HCT116 (cell line): Measurements from ENCODE around the gene MIR17HG. TPM values are rescaled to one million over a fixed set of nuclear protein-coding genes. Genes with fewer than 3 reads are reported as not detected.
A peak's percentile ranks its signal among the peaks of the same experiment; 100 is the strongest.

Source experiments
- ATAC-seq: fragments of 200-7000 bp; cut with Tn5 transposase; 2 replicates; pipeline ENCODE4 v1.9.1; 2020; ENCODE audit warnings: mild to moderate bottlenecking, moderate library complexity
- BruUV-seq: library from RNA; stranded (reverse); fragments of 400-500 nt; replicated peaks from 2 replicates; lab custom pipeline; 2021; lab: Mats Ljungman, UMichigan
- CTCF ChIA-PET: fragments of 300-600 bp; sonication (Branson Sonifier 250); formaldehyde crosslinking; loops from one replicate; lab custom pipeline; 2021; ENCODE audit warnings: antibody characterized with exemption; lab: Charles Lee
- POLR2A ChIA-PET: fragments of 300-600, 350-600 bp; sonication (Branson Sonifier 250); formaldehyde crosslinking; loops from one replicate; lab custom pipeline; 2021; ENCODE audit warnings: antibody characterized with exemption; lab: Charles Lee
- RAD21 ChIA-PET, 2 experiments: fragments of 300-600 bp; sonication (Branson Sonifier 250); formaldehyde crosslinking; loops; one replicate each; lab custom pipeline; 2023; ENCODE audit warnings: low total read pairs in 2 of 2; ENCODE audit not compliant: uncharacterized antibody in 2 of 2, unreplicated experiment in 2 of 2, low non-redundant PET in 1 of 2; lab: Charles Lee
- DNase-seq: peaks from one replicate; pipeline ENCODE4 v3.0.0-alpha.2; 2010; ENCODE audit warnings: low read depth, low spot score
- H2AFZ ChIP-seq: fragments of 200-600 bp; shearing (Covaris generic), sonication (generic); 2 replicates; pipeline ENCODE4 v1.6.1; 2017; ENCODE audit warnings: low read depth, mixed run types, mixed read lengths, antibody characterized with exemption, low read length; ENCODE audit not compliant: poor library complexity, severe bottlenecking
- H3K27ac ChIP-seq: 2 replicates; pipeline ENCODE4 v1.5.1; 2012; ENCODE audit warnings: low read depth, low read length
- H3K27me3 ChIP-seq: fragments of 200-600 bp; sonication (generic); 2 replicates; pipeline ENCODE4 v1.6.1; 2016; ENCODE audit warnings: mixed run types, low read length, mixed read lengths; ENCODE audit not compliant: insufficient read depth
- H3K36me3 ChIP-seq, 2 experiments: fragments of 200-500 bp in 1 of 2; fragments of 200-600 bp in 1 of 2; sonication (Bioruptor generic) in 1 of 2; sonication (generic) in 1 of 2; 2 replicates each; pipeline versions ENCODE4 v1.5.1 to v1.6.1; 2014 to 2016; ENCODE audit warnings: low read length in 2 of 2, inconsistent platforms in 1 of 2, mixed read lengths in 1 of 2, mixed run types in 1 of 2; ENCODE audit not compliant: insufficient read depth in 2 of 2, control insufficient read depth in 1 of 2
- H3K4me1 ChIP-seq, 2 experiments: fragments of 200-600 bp in 1 of 2; sonication (generic) in 1 of 2; 2 replicates each; pipeline versions ENCODE4 v1.5.1 to v1.6.1; 2012 to 2017; ENCODE audit warnings: low read length in 2 of 2, inconsistent platforms in 1 of 2, mild to moderate bottlenecking in 1 of 2, mixed read lengths in 1 of 2, mixed run types in 1 of 2, moderate library complexity in 1 of 2; ENCODE audit not compliant: insufficient read depth in 2 of 2, control insufficient read depth in 1 of 2
- H3K4me2 ChIP-seq: fragments of 200-600 bp; sonication (generic); 2 replicates; pipeline ENCODE4 v1.6.1; 2017; ENCODE audit warnings: mixed run types, low read length, mixed read lengths
- H3K4me3 ChIP-seq, 2 experiments: fragments of 200-600 bp in 1 of 2; sonication (generic) in 1 of 2; replicated peaks in 1 of 2; 2 replicates each; pipeline ENCODE4 v1.5.1; 2011 to 2016; ENCODE audit warnings: low read length in 2 of 2, control low read depth in 1 of 2, low read depth in 1 of 2, mild to moderate bottlenecking in 1 of 2, mixed read lengths in 1 of 2, mixed run types in 1 of 2
- H3K79me2 ChIP-seq: fragments of 200-600 bp; sonication (generic); 2 replicates; pipeline ENCODE4 v1.6.1; 2017; ENCODE audit warnings: mild to moderate bottlenecking, mixed run types, low read length, moderate library complexity, mixed read lengths; ENCODE audit not compliant: insufficient read depth
- H3K9ac ChIP-seq: fragments of 200-600 bp; sonication (generic); 2 replicates; pipeline ENCODE4 v1.6.1; 2016; ENCODE audit warnings: low read length, mixed read lengths
- H3K9me2 ChIP-seq: fragments of 200-600 bp; sonication (generic), shearing (Covaris generic); 2 replicates; pipeline ENCODE4 v1.6.1; 2017; ENCODE audit warnings: mixed run types, mild to moderate bottlenecking, moderate library complexity; ENCODE audit not compliant: insufficient read depth
- H3K9me3 ChIP-seq, 2 experiments: fragments of 200-500 bp in 1 of 2; fragments of 200-600 bp in 1 of 2; sonication (Bioruptor generic) in 1 of 2; sonication (generic) in 1 of 2; 2 replicates each; pipeline ENCODE4 v1.6.1; 2014 to 2017; ENCODE audit warnings: low read length in 2 of 2, mixed read lengths in 2 of 2, inconsistent platforms in 1 of 2, low read depth in 1 of 2, mild to moderate bottlenecking in 1 of 2, mixed run types in 1 of 2, moderate library complexity in 1 of 2; ENCODE audit not compliant: control insufficient read depth in 1 of 2, insufficient read depth in 1 of 2
- H4K20me1 ChIP-seq: fragments of 200-600 bp; sonication (generic), shearing (Covaris generic); 2 replicates; pipeline ENCODE4 v1.6.1; 2017; ENCODE audit warnings: mixed run types, mild to moderate bottlenecking, moderate library complexity; ENCODE audit not compliant: insufficient read depth
- ATF3 ChIP-seq: IDR thresholded peaks from 2 replicates; pipeline ENCODE4 v1.6.1; 2012
- CBX3 ChIP-seq: IDR thresholded peaks from 2 replicates; pipeline ENCODE4 v1.6.1; 2012; ENCODE audit warnings: low read depth
- CEBPB ChIP-seq: IDR thresholded peaks from 2 replicates; pipeline ENCODE4 v1.6.1; 2012; ENCODE audit warnings: low read depth
- CTCF ChIP-seq, 3 experiments: fragments of 200-600 bp in 1 of 3; sonication (generic) in 1 of 3; IDR thresholded peaks in 2 of 3; conservative IDR thresholded peaks in 1 of 3; 2 replicates each; pipeline ENCODE4 v1.5.1; 2012 to 2017; ENCODE audit warnings: low read depth in 2 of 3, low read length in 2 of 3, antibody characterized with exemption in 1 of 3, borderline replicate concordance in 1 of 3, control low read depth in 1 of 3, mild to moderate bottlenecking in 1 of 3, mixed read lengths in 1 of 3, mixed run types in 1 of 3, moderate library complexity in 1 of 3; ENCODE audit not compliant: insufficient read depth in 1 of 3
- EGR1 ChIP-seq: IDR thresholded peaks from 2 replicates; pipeline ENCODE4 v1.6.1; 2012; ENCODE audit warnings: low read depth
- ELF1 ChIP-seq: IDR thresholded peaks from 2 replicates; pipeline ENCODE4 v1.6.1; 2012; ENCODE audit warnings: low read depth, borderline replicate concordance
- EZH2 ChIP-seq: fragments of 200-600 bp; sonication (generic); IDR thresholded peaks from 2 replicates; pipeline ENCODE4 v1.6.1; 2017; ENCODE audit warnings: antibody characterized with exemption, mixed run types
- EZH2phosphoT487 ChIP-seq: fragments of 200-600 bp; IDR thresholded peaks from 2 replicates; pipeline ENCODE4 v1.6.1; 2018; ENCODE audit warnings: antibody characterized with exemption, borderline replicate concordance
- FOSL1 ChIP-seq: IDR thresholded peaks from 2 replicates; pipeline ENCODE4 v1.6.1; 2012; ENCODE audit warnings: low read depth
- POLR2AphosphoS5 ChIP-seq: IDR thresholded peaks from 2 replicates; pipeline ENCODE4 v1.6.1; 2011; ENCODE audit warnings: mild to moderate bottlenecking, low read depth, low read length, moderate library complexity
- RAD21 ChIP-seq: IDR thresholded peaks from 2 replicates; pipeline ENCODE4 v1.6.1; 2012; ENCODE audit warnings: low read depth, mild to moderate bottlenecking
- SP1 ChIP-seq: IDR thresholded peaks from 2 replicates; pipeline ENCODE4 v1.6.1; 2012; ENCODE audit warnings: low read depth
- TCF7L2 ChIP-seq: IDR thresholded peaks from 2 replicates; pipeline ENCODE4 v1.7.0; 2011; ENCODE audit warnings: borderline replicate concordance, inconsistent platforms; ENCODE audit not compliant: insufficient read depth, insufficient read length; ENCODE audit errors: extremely low read depth
- YY1 ChIP-seq: IDR thresholded peaks from 2 replicates; pipeline ENCODE4 v1.6.1; 2011; ENCODE audit warnings: low read length, low read depth, moderate library complexity, mild to moderate bottlenecking; ENCODE audit not compliant: insufficient replicate concordance; ENCODE audit errors: extremely low read depth
- ZBTB33 ChIP-seq: IDR thresholded peaks from 2 replicates; pipeline ENCODE4 v1.6.1; 2011; ENCODE audit warnings: mild to moderate bottlenecking, low read length, moderate library complexity; ENCODE audit not compliant: insufficient replicate concordance; ENCODE audit errors: extremely low read depth
- ZFX ChIP-seq: fragments of 450-650 bp; IDR thresholded peaks from 2 replicates; pipeline ENCODE4 v1.6.1; 2017
- ZNF274 ChIP-seq: fragments of 200-500 bp; sonication (Bioruptor generic); IDR thresholded peaks from 2 replicates; pipeline ENCODE4 v1.6.1; 2014; ENCODE audit warnings: mild to moderate bottlenecking, low read depth, low read length, inconsistent platforms
- intact Hi-C: fragments of 100-400 bp; cut with micrococcal nuclease; formaldehyde crosslinking; loops from 2 replicates; pipeline ENCODE4 v1.10.0; 2022
- total RNA-seq: library from RNA; stranded (reverse); gene quantifications from one replicate; pipeline ENCODE4 v1.2.1, GENCODE V29; 2021; ENCODE audit not compliant: unreplicated experiment

Gene MIR17HG
- total RNA-seq, 1 experiment from 2014 or later: 10.3 TPM

- no peaks in the 10 kb centered on the region for H3K9me2 ChIP-seq
- ChIA-PET RAD21 (no interaction called here), POLR2A (no interaction called here), CTCF (no interaction called here)
- no peak overlapping the region for H2AFZ ChIP-seq
- H3K4me3 ChIP-seq: peak overlapping the region; percentile 46 to 63
- H3K9me3 ChIP-seq: no peaks in the 10 kb centered on the region
- peaks cover 0 to 15% of the 10 kb centered on the region in 2 experiments; a peak in 2 of 4 replicates for H3K4me1 ChIP-seq
- H3K9ac ChIP-seq: peak overlapping the region; percentile 85
- ATAC-seq: peak; percentile 60
- peak overlapping the region; percentile 98 for H3K27ac ChIP-seq
- peak overlapping the region; percentile 74 for H3K4me2 ChIP-seq
- intact Hi-C loops: no loop called here
- peaks cover 34% of the 10 kb centered on the region for H3K27me3 ChIP-seq
- H4K20me1 ChIP-seq: peaks cover 21% of the 10 kb centered on the region; the same call in 1 of the 2 replicates
- no TSS peak for BruUV-seq
- no peak for DNase-seq
- TF ChIP-seq ZNF274 (no peak), ATF3 (no peak), ZFX (peak; percentile 88), TCF7L2 (no peak), YY1 (peak; percentile 76), EZH2phosphoT487 (no peak), SP1 (no peak), CEBPB (no peak), ELF1 (no peak), POLR2AphosphoS5 (no peak), CBX3 (no peak), ZBTB33 (no peak), EZH2 (no peak), RAD21 (no peak), EGR1 (0 out of 2 replicates have a peak, but pooled peaks have one; percentile 31), CTCF (IDR thresholded peaks at IDR 0.05 in 2 of 3, conservative IDR thresholded peaks at IDR 0.05 in 1 of 3; ENCODE audit: borderline replicate concordance in 1 of 3, insufficient read depth in 1 of 3, low read depth in 2 of 3, low read length in 2 of 3) (no peak), FOSL1 (no peak)
- peaks cover 40% of the 10 kb centered on the region for H3K79me2 ChIP-seq
- peaks cover 31 to 36% of the 10 kb centered on the region in 2 experiments for H3K36me3 ChIP-seq
These were observed 764 bp downstream of the MIR17HG start for GRCh38 chr13:91347996-91348905.
